ENCODE measurements around the gene RAET1L. TPM values are rescaled to one million over a fixed set of nuclear protein-coding genes. Genes with fewer than 3 reads are reported as not detected.
"Not testable (repeated sequence)": the region's sequence is repeated elsewhere in the genome, so short reads cannot be mapped to it uniquely, and the experiment has no call there.

RAET1L gene
- total and polyA plus RNA-seq, 4 experiments from 2014 or later, result not detected

- Mint-ChIP-seq H3K4me3 (no peak overlapping the region), H3K27me3 (peaks cover 56 to 60% of the 10 kb centered on the region in 2 donors), H3K4me1 (peaks cover 10 to 22% (median 16%) of the 10 kb centered on the region in 4 donors), H3K27ac (peak overlapping the region in 1 of 7 donors; percentile 58), H3K36me3 (no peaks in the 10 kb centered on the region), H3K9me3 (peaks cover 0 to 3% (median 0%) of the 10 kb centered on the region in 8 donors)
- Histone ChIP-seq H3K27me3 (ENCODE audit: insufficient read depth, low read length) (peaks cover 37% of the 10 kb centered on the region), H3K36me3 (ENCODE audit: insufficient read depth, low read length) (no peaks in the 10 kb centered on the region), H3K9me3 (ENCODE audit: control insufficient read depth in 1 of 2, low read length in 2 of 2) (no peaks in the 10 kb centered on the region), H3K27ac (ENCODE audit: low read depth, low read length) (no peak overlapping the region), H3K4me1 (ENCODE audit: insufficient read depth, low read length) (peaks cover 16% of the 10 kb centered on the region), H3K4me3 (ENCODE audit: low read length in 2 of 2) (no peak overlapping the region)
- intact Hi-C loops (cut with micrococcal nuclease), result no loop called here
- CTCF ChIA-PET (ENCODE audit: partially characterized antibody), result no interaction called here
- no peak for DNase-seq
- POLR2A ChIA-PET (ENCODE audit: partially characterized antibody), result interaction anchor here (0.9 kb wide), 1 partner anchor 9 kb away, joined by 3 read pairs; no protein-coding TSS in a partner anchor
Observed at GRCh38 chr6:149995235-149995750, 30.0 kb downstream of the RAET1L start.

GRCh38 chr6:149991838-149992237, 33.5 kb downstream of the RAET1L start:
- Mint-ChIP-seq H3K36me3 (peaks cover 4 to 6% of the 10 kb centered on the region in 2 donors), H3K9me3 (peaks cover 0 to 28% (median 15%) of the 10 kb centered on the region in 8 donors), H3K4me1 (peaks cover 22 to 42% (median 29%) of the 10 kb centered on the region in 4 donors), H3K27me3 (peaks cover 67 to 77% of the 10 kb centered on the region in 2 donors), H3K4me3 (peak overlapping the region in 7 of 8 donors; percentile 63 to 93 (median 78)), H3K27ac (no peak overlapping the region)
- intact Hi-C loops (cut with micrococcal nuclease), result loop anchor here (1.0 to 2.0 kb wide), 2 partner anchors 13 to 27 kb away; no protein-coding TSS in a partner anchor
- H3K36me3 ChIP-seq (ENCODE audit: insufficient read depth, low read length), result no peaks in the 10 kb centered on the region
- H3K27ac ChIP-seq (ENCODE audit: low read depth, low read length), result no peak overlapping the region
- CTCF ChIA-PET (ENCODE audit: partially characterized antibody), result interaction anchor here (1.0 to 1.7 kb wide), 2 partner anchors 15 to 25 kb away, joined by 4 to 5 read pairs; no protein-coding TSS in a partner anchor
- POLR2A ChIA-PET (ENCODE audit: partially characterized antibody), result interaction anchor here (1.3 kb wide), 1 partner anchor 51 kb away, joined by 3 read pairs; no protein-coding TSS in a partner anchor
- H3K4me3 ChIP-seq (ENCODE audit: low read length in 2 of 2), result no peak overlapping the region
- DNase-seq, result no peak
- peaks cover 69% of the 10 kb centered on the region for H3K27me3 ChIP-seq (ENCODE audit: insufficient read depth, low read length)
- H3K9me3 ChIP-seq (ENCODE audit: control insufficient read depth in 1 of 2, low read length in 2 of 2), result no peaks in the 10 kb centered on the region
- peaks cover 28% of the 10 kb centered on the region for H3K4me1 ChIP-seq (ENCODE audit: insufficient read depth, low read length)

GRCh38 chr6:149991472-149991795, 33.9 kb downstream of the RAET1L start:
- peaks cover 73% of the 10 kb centered on the region for H3K27me3 ChIP-seq (ENCODE audit: insufficient read depth, low read length)
- H3K4me3 Mint-ChIP-seq, result peak overlapping the region; percentile 63 to 93 (median 80)

DNA sequence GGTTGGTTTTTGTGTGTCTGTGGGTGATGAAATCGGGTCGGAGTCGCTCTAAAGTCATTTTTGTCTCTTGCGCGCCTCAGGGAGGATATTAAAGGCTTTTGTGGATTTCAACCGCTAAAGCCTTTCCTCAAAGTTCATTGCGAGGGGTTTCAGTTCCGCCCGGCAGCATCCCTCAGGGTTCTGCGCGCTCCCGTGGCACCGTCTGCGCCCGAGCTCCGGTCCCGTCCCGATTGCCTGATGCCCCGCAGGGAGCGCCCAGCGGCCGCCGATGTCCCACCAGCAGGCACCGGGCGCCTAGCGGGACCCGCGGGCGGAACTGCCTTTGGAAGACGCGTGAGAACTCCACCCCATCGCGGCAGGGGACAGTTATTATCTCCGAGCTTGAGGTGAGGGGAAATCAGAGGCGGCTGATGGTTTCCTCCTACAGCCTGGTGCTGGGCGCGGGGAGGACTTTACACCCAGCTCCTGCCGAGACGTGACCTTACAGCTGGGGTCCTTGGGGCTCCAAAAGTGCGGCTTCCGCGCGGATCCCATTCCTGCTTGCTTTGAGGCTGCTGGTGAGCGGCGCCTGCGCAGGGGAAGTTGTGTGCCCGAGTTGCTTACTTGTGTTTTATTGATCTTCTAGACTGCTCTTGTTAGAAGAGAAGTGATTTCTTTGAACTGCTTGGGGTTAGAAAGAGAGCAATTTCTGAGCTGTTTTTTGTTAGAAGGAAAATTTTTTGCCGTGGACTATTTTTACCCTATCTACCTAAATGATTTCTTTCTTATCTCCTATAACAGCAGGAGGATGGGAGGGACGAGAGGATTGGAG, 34.5 kb downstream of the RAET1L start:
- no peaks in the 10 kb centered on the region for H3K36me3 ChIP-seq (ENCODE audit: insufficient read depth, low read length)
- H3K4me1 ChIP-seq (ENCODE audit: insufficient read depth, low read length), result peaks cover 28% of the 10 kb centered on the region
- H3K9me3 Mint-ChIP-seq, result peaks cover 0 to 31% (median 15%) of the 10 kb centered on the region in 8 donors
- ChIA-PET POLR2A (ENCODE audit: partially characterized antibody) (no interaction called here), CTCF (ENCODE audit: partially characterized antibody) (interaction anchor here (1.0 to 1.7 kb wide), 3 partner anchors 16 to 26 kb away, joined by 4 to 5 read pairs (median 4); no protein-coding TSS in a partner anchor)
- DNase-seq, result peak in 4 of 5 donors; percentile 33 to 53 (median 42)
- peaks cover 75% of the 10 kb centered on the region for H3K27me3 ChIP-seq (ENCODE audit: insufficient read depth, low read length)
- H3K4me3 ChIP-seq (ENCODE audit: low read length in 2 of 2), result peak overlapping the region; percentile 38 to 40
- intact Hi-C loops (cut with micrococcal nuclease), result loop anchor here (1.0 to 2.0 kb wide), 2 partner anchors 14 to 26 kb away; no protein-coding TSS in a partner anchor
- H3K9me3 ChIP-seq (ENCODE audit: control insufficient read depth in 1 of 2, low read length in 2 of 2), result no peaks in the 10 kb centered on the region
- H3K27ac ChIP-seq (ENCODE audit: low read depth, low read length), result no peak overlapping the region
- peak overlapping the region in 4 of 7 donors; percentile 18 to 58 (median 34) for H3K27ac Mint-ChIP-seq
- peaks cover 22 to 42% (median 29%) of the 10 kb centered on the region in 4 donors for H3K4me1 Mint-ChIP-seq
- H3K27me3 Mint-ChIP-seq, result peaks cover 69 to 79% of the 10 kb centered on the region in 2 donors
- peak overlapping the region; percentile 63 to 93 (median 80) for H3K4me3 Mint-ChIP-seq
- peaks cover 4 to 6% of the 10 kb centered on the region in 2 donors for H3K36me3 Mint-ChIP-seq

More at GRCh38 chr6:149991472-149991795, 33.9 kb downstream of the RAET1L start:
- H3K27ac ChIP-seq (ENCODE audit: low read depth, low read length); H3K4me3 ChIP-seq (ENCODE audit: low read length in 2 of 2); H3K36me3 ChIP-seq (ENCODE audit: insufficient read depth, low read length); DNase-seq; H3K36me3 Mint-ChIP-seq; H3K9me3 ChIP-seq (ENCODE audit: control insufficient read depth in 1 of 2, low read length in 2 of 2): not testable (repeated sequence)
- peaks cover 28% of the 10 kb centered on the region for H3K4me1 ChIP-seq (ENCODE audit: insufficient read depth, low read length)
- H3K27ac Mint-ChIP-seq, result peak overlapping the region in 1 of 7 donors; percentile 58
- H3K4me1 Mint-ChIP-seq, result peaks cover 22 to 42% (median 29%) of the 10 kb centered on the region in 4 donors
- intact Hi-C loops (cut with micrococcal nuclease), result loop anchor here (1.0 to 2.0 kb wide), 2 partner anchors 14 to 27 kb away; no protein-coding TSS in a partner anchor
- CTCF ChIA-PET (ENCODE audit: partially characterized antibody), result interaction anchor here (1.0 to 1.7 kb wide), 3 partner anchors 15 to 25 kb away, joined by 4 to 5 read pairs (median 4); no protein-coding TSS in a partner anchor
- H3K9me3 Mint-ChIP-seq, result peaks cover 0 to 31% (median 15%) of the 10 kb centered on the region in 8 donors
- peaks cover 68 to 76% of the 10 kb centered on the region in 2 donors for H3K27me3 Mint-ChIP-seq
- POLR2A ChIA-PET (ENCODE audit: partially characterized antibody), result interaction anchor here (1.3 kb wide), 1 partner anchor 51 kb away, joined by 3 read pairs; no protein-coding TSS in a partner anchor

DNA sequence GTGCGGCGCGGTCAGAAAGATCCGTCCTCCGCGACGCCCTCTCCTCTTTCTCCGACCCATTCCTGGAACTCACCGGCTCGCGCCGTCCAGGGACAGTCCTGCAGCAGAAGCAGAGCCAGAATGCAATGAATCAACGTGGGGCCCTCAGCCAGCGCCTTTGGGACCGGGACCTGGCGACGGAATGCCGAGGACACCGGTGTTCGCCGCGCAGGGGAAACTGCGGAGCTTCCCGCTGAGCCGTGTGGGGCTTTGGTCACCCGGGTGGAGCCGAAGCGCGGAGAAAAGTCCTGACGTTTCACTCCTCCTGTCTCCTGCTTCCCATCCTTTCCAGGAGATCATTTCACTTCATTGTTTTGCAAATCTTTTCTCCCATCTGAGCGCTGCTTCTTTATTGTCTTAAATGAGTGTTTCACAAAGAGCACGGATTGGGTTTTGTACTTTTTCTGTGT, 35.1 kb downstream of the RAET1L start:
- no peak overlapping the region for H3K27ac ChIP-seq (ENCODE audit: low read depth, low read length)
- no peaks in the 10 kb centered on the region for H3K36me3 ChIP-seq (ENCODE audit: insufficient read depth, low read length)
- ChIA-PET CTCF (ENCODE audit: partially characterized antibody) (interaction anchor here (1.5 to 1.7 kb wide), 2 partner anchors 16 to 19 kb away, joined by 4 to 5 read pairs; no protein-coding TSS in a partner anchor), POLR2A (ENCODE audit: partially characterized antibody) (no interaction called here)
- H3K4me3 ChIP-seq (ENCODE audit: low read length in 2 of 2), result peak overlapping the region; percentile 38 to 40
- Mint-ChIP-seq H3K9me3 (peaks cover 0 to 31% (median 15%) of the 10 kb centered on the region in 8 donors), H3K4me1 (peaks cover 22 to 42% (median 29%) of the 10 kb centered on the region in 4 donors), H3K4me3 (peak overlapping the region; percentile 63 to 93 (median 80)), H3K27me3 (peaks cover 71 to 80% of the 10 kb centered on the region in 2 donors), H3K36me3 (peaks cover 4 to 6% of the 10 kb centered on the region in 2 donors), H3K27ac (peak overlapping the region in 3 of 7 donors; percentile 4 to 49 (median 19))
- peaks cover 82% of the 10 kb centered on the region for H3K27me3 ChIP-seq (ENCODE audit: insufficient read depth, low read length)
- no peaks in the 10 kb centered on the region for H3K9me3 ChIP-seq (ENCODE audit: control insufficient read depth in 1 of 2, low read length in 2 of 2)
- intact Hi-C loops (cut with micrococcal nuclease), result loop anchor here (2.0 kb wide), 1 partner anchor 25 kb away; no protein-coding TSS in a partner anchor
- DNase-seq, result no peak
- H3K4me1 ChIP-seq (ENCODE audit: insufficient read depth, low read length), result peaks cover 28% of the 10 kb centered on the region

GRCh38 chr6:149988550-149989346, 36.6 kb downstream of the RAET1L start:
- Histone ChIP-seq H3K4me3 (ENCODE audit: low read length in 2 of 2) (no peak overlapping the region), H3K36me3 (ENCODE audit: insufficient read depth, low read length) (no peaks in the 10 kb centered on the region), H3K27me3 (ENCODE audit: insufficient read depth, low read length) (peaks cover 82% of the 10 kb centered on the region), H3K4me1 (ENCODE audit: insufficient read depth, low read length) (peaks cover 28% of the 10 kb centered on the region), H3K9me3 (ENCODE audit: control insufficient read depth in 1 of 2, low read length in 2 of 2) (no peaks in the 10 kb centered on the region), H3K27ac (ENCODE audit: low read depth, low read length) (no peak overlapping the region)
- Mint-ChIP-seq H3K4me3 (peak overlapping the region in 5 of 8 donors; percentile 33 to 93 (median 77)), H3K36me3 (peaks cover 4 to 6% of the 10 kb centered on the region in 2 donors), H3K9me3 (peaks cover 0 to 31% (median 15%) of the 10 kb centered on the region in 8 donors), H3K27ac (peak overlapping the region in 3 of 7 donors; percentile 11 to 25 (median 15)), H3K4me1 (peaks cover 22 to 42% (median 29%) of the 10 kb centered on the region in 4 donors), H3K27me3 (peaks cover 74 to 79% of the 10 kb centered on the region in 2 donors)
- DNase-seq, result no peak
- ChIA-PET CTCF (ENCODE audit: partially characterized antibody) (no interaction called here), POLR2A (ENCODE audit: partially characterized antibody) (no interaction called here)
- intact Hi-C loops (cut with micrococcal nuclease), result no loop called here
